ENCODE measurements around the gene IP6K1. TPM values are rescaled to one million over a fixed set of nuclear protein-coding genes. Genes with fewer than 3 reads are reported as not detected.

The IP6K1 gene
- total and polyA plus RNA-seq, 2 experiments from 2014 or later = 10.7 to 35.5 TPM

GRCh38 chr3:49680493-49681231, 105.7 kb downstream of the IP6K1 start (continued):
- no peak for TF ChIP-seq JUNB (IDR thresholded peaks at IDR 0.05; ENCODE audit: unreplicated experiment)
- no peak for TF ChIP-seq ZNF331 (CRISPR knock-in tag; IDR thresholded peaks at IDR 0.05; ENCODE audit: low read depth)

GRCh38 chr3:49675912-49676311, 110.4 kb downstream of the IP6K1 start:
- H3K36me3 ChIP-seq (ENCODE audit: insufficient read depth) = peaks cover 9% of the 10 kb centered on the region; the same call in 1 of the 2 replicates
- peaks cover 22% of the 10 kb centered on the region for H3K4me1 Mint-ChIP-seq
- no peak for ATAC-seq

More at GRCh38 chr3:49675912-49676311, 110.4 kb downstream of the IP6K1 start:
- peak overlapping the region; percentile 39; the same call in 2 of the 3 replicates for H3K4me3 Mint-ChIP-seq
- Histone ChIP-seq H3K4me2 (no peak overlapping the region), H3K27me3 (ENCODE audit: insufficient read depth) (no peaks in the 10 kb centered on the region), H2AFZ (no peak overlapping the region), H3K27ac (ENCODE audit: low read depth) (no peak overlapping the region), H3K4me3 (no peak overlapping the region), H3K79me2 (replicated peaks; ENCODE audit: insufficient read depth) (peaks cover 11% of the 10 kb centered on the region), H3F3A (replicated peaks; ENCODE audit: low read depth) (no peaks in the 10 kb centered on the region), H3K4me1 (ENCODE audit: insufficient read depth) (peaks cover 15% of the 10 kb centered on the region), H4K20me1 (replicated peaks; ENCODE audit: insufficient read depth) (peaks cover 16% of the 10 kb centered on the region; the same call in 1 of the 2 replicates), H3K9me2 (ENCODE audit: insufficient read depth) (no peaks in the 10 kb centered on the region)
- H3K36me3 Mint-ChIP-seq (ENCODE audit: low read depth) = peaks cover 47% of the 10 kb centered on the region
- no peak for DNase-seq (ENCODE audit: low spot score)
- peaks cover 9% of the 10 kb centered on the region for H3K27me3 Mint-ChIP-seq (ENCODE audit: insufficient read depth, low read depth, poor library complexity)
- no peaks in the 10 kb centered on the region for H3K9me3 Mint-ChIP-seq
- H3K27ac Mint-ChIP-seq = no peak overlapping the region
- TF ChIP-seq EZH2phosphoT487 (IDR thresholded peaks at IDR 0.05; ENCODE audit: unreplicated experiment) (no peak), REST (IDR thresholded peaks at IDR 0.05; ENCODE audit: unreplicated experiment) (no peak), ZNF462 (CRISPR knock-in tag; IDR thresholded peaks at IDR 0.05) (no peak), ZNF331 (CRISPR knock-in tag; IDR thresholded peaks at IDR 0.05; ENCODE audit: low read depth) (no peak), STAT1 (IDR thresholded peaks at IDR 0.05; ENCODE audit: unreplicated experiment) (no peak)

Data from GM23338 (cell line).